Uterus (tissue), 2 donors: Measurements from ENCODE around the gene S100A3.

Experiments
- CTCF ChIP-seq, 4 experiments: fragments of 200-600 bp in 2 of 4; fragments of 450-650 bp in 2 of 4; sonication (generic) in 2 of 4; IDR thresholded peaks; one replicate each; pipeline ENCODE4 v1.5.1; 2016 to 2019; ENCODE audit warnings: antibody characterized with exemption in 4 of 4, mild to moderate bottlenecking in 2 of 4, moderate library complexity in 1 of 4
- POLR2A ChIP-seq, 2 donors: fragments of 450-650 bp; IDR thresholded peaks; one replicate each; pipeline ENCODE4 v1.6.1; 2016; ENCODE audit warnings: antibody characterized with exemption in 2 of 2, mild to moderate bottlenecking in 1 of 2, moderate library complexity in 1 of 2

GRCh38 chr1:153533689-153534201 lies 15.3 kb downstream of the S100A3 start:
- no peak for TF ChIP-seq CTCF (IDR thresholded peaks at IDR 0.05)
- TF ChIP-seq POLR2A (IDR thresholded peaks at IDR 0.05): peak in 1 of 2 donors; percentile 16
